Spleen (tissue), 7 donors: ENCODE data around the gene PLSCR2.

Experiments
- CTCF ChIP-seq, 11 experiments: fragments of 200-600 bp in 7 of 11; fragments of 450-650 bp in 4 of 11; sonication (generic) in 4 of 11; IDR thresholded peaks in 8 of 11; conservative IDR thresholded peaks in 3 of 11; 1 replicate in 7 of 11; 2 replicates in 4 of 11; pipeline versions ENCODE4 v1.4.0 to v1.8.0; 2016 to 2021; ENCODE audit warnings: antibody characterized with exemption in 11 of 11, inconsistent platforms in 4 of 11, mild to moderate bottlenecking in 1 of 11
- POLR2A ChIP-seq, 3 donors: fragments of 450-650 bp; IDR thresholded peaks; one replicate each; pipeline ENCODE4 v1.5.1; 2017; ENCODE audit warnings: antibody characterized with exemption in 3 of 3, mild to moderate bottlenecking in 1 of 3
- POLR2AphosphoS5 ChIP-seq, 3 donors: sonication (generic); formaldehyde crosslinking; IDR thresholded peaks; one replicate each; pipeline ENCODE4 v1.5.1; 2017; ENCODE audit warnings: antibody characterized with exemption in 3 of 3
- donor health status: DM: no; HTN: no; CAD: no; lungs with moderate emphysema.
- donor health status: DM: no; HTN: no; CAD: no.
- donor health status: DM: no; HTN: no; CAD: no.

GRCh38 chr3:146468671-146469149 lies 651 bp downstream of the PLSCR2 start:
- no peak for TF ChIP-seq CTCF (IDR thresholded peaks at IDR 0.05 in 8 of 11, conservative IDR thresholded peaks at IDR 0.05 in 3 of 11)
- TF ChIP-seq POLR2A (IDR thresholded peaks at IDR 0.05), result no peak
- TF ChIP-seq POLR2AphosphoS5 (IDR thresholded peaks at IDR 0.05), result no peak
